ENCODE results near the gene DLK2. TPM values are rescaled to one million over a fixed set of nuclear protein-coding genes. Genes with fewer than 3 reads are reported as not detected.
A peak's percentile ranks its signal among the peaks of the same experiment; 100 is the strongest.
"Not testable (repeated sequence)": the region's sequence is repeated elsewhere in the genome, so short reads cannot be mapped to it uniquely, and the experiment has no call there.

DLK2 gene
- total RNA-seq, 1 donor from 2014 or later, result 1.2 TPM

DNA sequence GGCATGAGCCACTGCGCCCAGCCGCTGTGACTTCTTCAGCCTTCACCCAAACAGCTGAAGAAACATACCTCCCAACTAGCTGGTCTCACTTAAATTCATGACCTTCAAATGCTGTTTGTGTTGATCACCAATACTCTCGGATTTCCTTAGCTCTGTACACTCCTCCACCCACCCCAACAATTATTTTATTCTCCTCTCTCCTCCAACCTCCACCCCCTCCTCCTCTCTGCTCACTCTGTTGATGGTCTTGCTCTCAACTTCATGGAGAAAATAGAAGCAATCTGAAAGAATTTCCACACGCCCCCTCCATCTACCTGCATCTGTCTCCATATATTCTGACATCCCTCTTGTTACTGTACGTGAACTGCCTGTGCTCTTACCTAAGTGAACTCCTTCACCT lies 6.6 kb upstream of the DLK2 start:
- intact Hi-C loops (cut with micrococcal nuclease), result loop anchor here (5.0 kb wide), 1 partner anchor 35 kb away; no protein-coding TSS in a partner anchor
- no peak for ATAC-seq
- DNase-seq, result no peak

DNA sequence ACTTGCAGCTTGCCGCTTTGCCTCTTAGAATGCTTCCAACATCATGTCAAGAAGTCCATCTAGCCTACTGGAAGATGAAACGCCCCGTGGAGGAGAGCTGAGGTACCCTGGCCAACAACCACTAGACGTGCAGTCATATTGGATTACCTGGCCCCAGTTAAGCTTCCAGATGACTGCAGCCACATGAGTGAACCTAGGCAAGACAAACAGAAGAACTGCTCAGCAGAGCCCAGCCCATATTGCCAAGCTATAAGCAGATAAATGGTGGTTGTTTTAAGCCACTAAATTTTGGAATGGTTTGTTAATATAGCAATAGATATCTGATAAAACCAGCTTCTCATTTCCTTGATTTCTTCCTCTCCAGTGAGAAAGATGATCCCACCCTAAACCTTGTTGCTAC lies 4.7 kb upstream of the DLK2 start:
- intact Hi-C loops (cut with micrococcal nuclease), result loop anchor here (5.0 kb wide), 1 partner anchor 37 kb away; no protein-coding TSS in a partner anchor
- DNase-seq (no peak), ATAC-seq (no peak)

DNA sequence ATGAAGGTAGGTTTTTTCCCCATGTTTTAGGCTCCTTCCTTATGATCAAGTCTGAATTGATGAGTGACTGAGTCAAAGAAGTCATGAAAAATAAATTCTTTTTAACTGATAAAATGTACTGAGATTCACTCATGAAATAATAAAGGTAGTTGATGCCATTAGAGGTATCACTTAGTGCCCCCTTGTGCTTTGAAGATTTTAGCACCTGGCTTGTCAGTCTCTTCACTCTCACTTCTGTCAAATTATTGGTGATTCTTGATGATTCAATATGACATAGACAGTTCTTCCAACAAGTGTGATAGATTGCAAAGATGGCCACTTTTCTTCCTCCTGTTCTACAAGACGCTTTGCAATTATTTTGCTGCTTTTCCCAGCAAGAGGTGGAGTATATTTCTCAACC lies 4.2 kb upstream of the DLK2 start:
- intact Hi-C loops (cut with micrococcal nuclease), result no loop called here
- ATAC-seq (no peak), DNase-seq (no peak)

DNA sequence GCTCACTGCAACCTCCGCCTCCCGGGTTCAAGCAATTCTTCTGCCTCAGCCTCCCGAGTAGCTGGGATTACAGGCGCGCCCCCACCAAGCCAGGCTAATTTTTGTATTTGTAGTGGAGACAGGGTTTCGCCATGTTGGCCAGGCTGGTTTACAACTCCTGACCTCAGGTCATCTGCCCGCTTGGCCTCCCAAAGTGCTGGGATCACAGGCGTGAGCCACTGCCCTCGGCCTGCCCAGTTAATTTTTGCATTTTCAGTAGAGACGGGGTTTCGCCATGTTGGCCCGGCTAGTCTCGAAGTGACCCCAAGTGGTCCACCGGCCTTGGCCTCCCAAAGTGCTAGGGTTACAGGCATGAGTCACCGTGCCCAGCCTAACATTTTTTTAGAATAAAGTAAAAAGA lies 2.8 kb upstream of the DLK2 start:
- DNase-seq; intact Hi-C loops (cut with micrococcal nuclease); ATAC-seq: not testable (repeated sequence)

DNA sequence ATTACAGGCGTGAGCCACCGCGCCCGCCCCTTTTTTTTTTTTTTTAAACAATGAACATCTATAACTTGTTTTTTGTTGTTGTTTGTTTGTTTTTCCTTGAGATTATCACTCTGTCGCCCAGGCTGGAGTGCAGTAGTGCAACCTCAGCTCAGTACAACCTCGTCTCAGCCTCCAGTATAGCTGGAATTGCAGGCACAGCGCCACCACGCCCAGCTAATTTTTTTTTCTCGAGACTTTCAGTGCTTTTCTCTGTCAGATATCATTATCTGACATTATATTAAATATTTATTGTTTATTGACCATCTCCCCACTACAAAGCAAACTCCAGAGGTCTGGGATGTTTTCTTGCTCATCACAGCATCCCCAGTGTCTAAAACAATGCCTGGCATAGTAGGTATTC lies 2.3 kb upstream of the DLK2 start:
- intact Hi-C loops (cut with micrococcal nuclease), result no loop called here
- DNase-seq (no peak), ATAC-seq (no peak)

DNA sequence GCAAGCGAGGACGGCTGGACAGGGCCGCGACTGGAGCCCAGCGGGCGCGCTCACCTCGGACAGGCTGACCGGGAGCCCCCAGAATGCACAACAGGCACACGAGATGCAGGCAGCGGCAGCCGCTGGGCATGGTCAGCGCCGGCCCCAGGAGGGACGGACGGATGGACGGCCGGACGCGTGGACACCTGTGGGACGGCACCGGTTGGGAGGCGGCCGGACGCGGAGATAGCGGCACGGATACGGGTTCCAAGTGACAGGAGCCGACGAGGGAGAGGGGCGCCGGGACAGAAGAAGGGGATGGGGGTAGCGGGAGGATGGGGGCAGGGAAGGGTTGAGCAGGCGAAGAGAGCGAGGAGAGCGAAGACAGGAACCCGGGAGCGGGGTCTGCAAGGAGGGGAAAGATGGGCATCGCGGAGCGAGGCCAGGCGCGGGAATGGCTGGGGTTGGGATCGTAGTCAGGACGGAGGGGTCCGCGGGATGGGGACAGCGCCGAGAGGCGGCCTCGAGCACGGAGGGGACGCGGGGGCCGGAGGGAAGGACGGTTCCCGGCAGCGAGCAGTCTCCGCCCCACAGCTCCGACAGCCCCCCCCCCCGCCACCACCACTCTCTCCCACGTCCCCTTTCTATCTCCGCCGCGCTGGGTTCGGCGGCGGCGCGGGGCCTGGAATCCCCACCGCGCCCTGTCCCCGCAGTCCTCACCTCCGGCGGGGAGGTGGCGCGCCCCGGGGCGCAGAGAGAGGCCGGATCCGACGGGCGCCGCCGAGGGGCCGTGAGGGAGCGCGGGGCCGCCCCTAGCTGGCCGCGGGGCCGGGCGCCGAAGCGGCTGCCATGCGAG lies 435 bp downstream of the DLK2 start:
- intact Hi-C loops (cut with micrococcal nuclease), result loop anchor here (2.0 kb wide), 1 partner anchor 52 kb away; no protein-coding TSS in a partner anchor
- peak; percentile 91 for ATAC-seq
- peak; percentile 94 for DNase-seq

DNA sequence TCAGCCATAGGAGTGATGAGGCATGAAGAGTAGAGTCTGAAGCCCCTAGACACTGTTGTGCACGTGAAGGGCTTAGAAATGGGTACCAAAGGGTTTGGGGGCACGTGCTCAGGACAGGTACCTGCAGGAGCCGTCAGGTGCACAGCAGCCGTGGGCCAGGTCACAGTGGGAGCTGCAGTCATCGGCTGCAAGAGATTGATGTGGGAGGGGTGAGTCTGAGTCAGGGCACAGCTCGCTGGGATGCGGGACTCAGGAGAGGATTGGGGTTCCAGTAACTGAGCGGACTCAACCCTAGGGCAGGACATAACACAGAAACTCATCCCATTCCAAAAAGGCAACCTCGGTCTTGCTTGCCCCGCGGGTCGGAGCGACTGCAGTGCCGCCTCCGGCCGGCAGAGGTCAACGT lies 1.1 kb downstream of the DLK2 start:
- DNase-seq (no peak), ATAC-seq (peak; percentile 3)
- intact Hi-C loops (cut with micrococcal nuclease), result loop anchor here (2.0 kb wide), 1 partner anchor 53 kb away; no protein-coding TSS in a partner anchor

DNA sequence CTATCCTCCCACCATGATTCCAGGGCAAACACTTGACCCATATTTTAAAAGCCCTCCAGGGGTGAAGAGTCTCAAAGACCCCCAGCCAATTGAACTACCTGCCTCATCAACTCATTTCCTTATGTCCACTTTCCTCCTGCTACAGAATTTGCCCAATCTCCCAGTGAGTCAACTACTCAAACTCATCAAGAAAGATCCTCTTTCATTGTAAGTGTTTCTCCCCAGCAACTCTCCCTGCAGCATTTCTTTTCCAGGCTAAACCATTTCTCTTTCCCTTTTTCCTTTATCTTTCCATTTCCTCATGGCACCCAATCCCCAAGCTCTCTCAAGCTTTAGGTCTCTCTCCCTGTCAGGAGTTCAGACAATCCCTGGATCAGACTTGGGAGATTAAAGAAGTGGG lies 1.5 kb downstream of the DLK2 start:
- DNase-seq (no peak), ATAC-seq (no peak)
- intact Hi-C loops (cut with micrococcal nuclease), result loop anchor here (2.0 kb wide), 1 partner anchor 53 kb away; no protein-coding TSS in a partner anchor

DNA sequence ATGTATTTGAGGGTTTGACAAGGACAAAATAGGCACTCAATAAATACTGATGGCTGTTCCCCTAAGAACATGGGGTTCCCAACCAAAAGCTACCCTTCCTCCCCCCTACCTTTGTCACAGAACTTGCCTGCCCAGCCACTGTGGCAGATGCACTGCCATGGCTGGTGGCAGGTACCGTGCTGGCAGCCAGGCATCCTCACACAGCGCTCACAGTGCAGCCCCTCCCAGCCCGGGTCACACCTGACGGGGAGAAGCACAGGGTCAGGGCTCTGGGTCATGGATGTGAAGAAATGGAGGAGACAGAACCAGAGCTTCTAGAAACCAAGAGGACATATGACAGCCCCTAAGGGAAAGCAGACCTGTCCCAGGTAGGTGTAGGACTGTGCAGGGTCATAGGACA lies 2.5 kb downstream of the DLK2 start:
- DNase-seq (no peak), ATAC-seq (no peak)
- intact Hi-C loops (cut with micrococcal nuclease), result no loop called here

DNA sequence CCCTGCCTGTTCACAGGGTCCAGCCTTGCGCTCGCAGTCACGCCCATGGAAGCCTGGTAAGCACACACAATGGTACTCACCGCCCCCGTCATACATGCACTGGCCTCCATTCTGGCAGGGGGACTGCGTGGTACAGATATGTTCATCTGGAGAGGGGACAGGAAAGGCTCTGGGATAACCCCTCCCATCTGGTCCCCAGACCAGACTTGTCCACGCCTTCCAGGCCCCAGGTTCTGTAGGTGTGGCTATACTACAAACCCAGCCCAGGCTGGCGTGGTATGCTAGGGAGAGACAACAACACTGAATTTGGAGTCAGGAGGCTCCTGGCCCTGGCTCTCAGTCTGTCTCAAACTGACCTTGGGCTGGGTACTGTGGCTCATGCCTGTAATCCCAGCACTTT lies 3.4 kb downstream of the DLK2 start:
- DNase-seq, result no peak

DNA sequence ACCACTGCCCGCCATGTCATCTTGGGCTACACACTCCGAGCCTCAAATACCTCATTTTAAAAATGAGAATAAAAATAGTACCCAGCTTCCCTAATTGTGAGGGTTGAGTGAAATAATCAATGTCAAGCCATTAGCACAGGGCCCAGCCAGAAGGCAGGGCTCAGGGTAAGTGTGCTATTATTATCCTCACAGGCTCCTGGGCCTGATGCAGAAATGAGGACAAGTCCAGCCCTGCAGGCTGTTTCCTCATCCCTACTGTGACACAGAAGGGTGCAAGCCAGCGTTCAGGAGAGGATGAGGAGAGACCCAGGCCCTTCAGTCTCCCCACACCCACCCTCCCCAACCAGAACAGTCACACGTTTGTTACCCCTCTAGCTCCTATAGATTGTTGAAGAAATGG lies 4.0 kb downstream of the DLK2 start:
- intact Hi-C loops (cut with micrococcal nuclease), result no loop called here
- DNase-seq (no peak), ATAC-seq (peak; percentile 40)

More for the DNA sequence above, 3.4 kb downstream of the DLK2 start:
- intact Hi-C loops (cut with micrococcal nuclease), result no loop called here
- ATAC-seq, result no peak

DNA sequence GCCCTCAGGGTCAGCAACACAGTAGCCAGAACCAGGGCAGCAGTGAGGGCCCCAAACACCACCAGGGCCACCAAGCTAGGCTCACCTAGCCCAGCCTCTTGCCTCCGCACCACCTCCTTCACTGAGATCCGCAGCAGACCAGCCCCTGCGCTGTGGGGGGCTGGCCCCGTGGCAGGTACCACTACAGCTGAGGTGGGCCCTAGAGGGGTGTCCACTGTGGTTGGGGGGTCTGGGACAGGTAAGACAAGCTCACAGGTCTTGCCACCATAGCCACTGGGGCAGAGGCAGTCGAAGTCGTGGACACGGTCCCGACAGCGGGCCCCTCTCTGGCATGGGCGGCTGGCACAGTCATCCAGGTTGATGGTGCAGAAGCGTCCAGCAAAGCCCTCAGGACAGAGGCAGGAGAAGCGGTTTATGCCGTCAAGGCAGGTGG lies 4.6 kb downstream of the DLK2 start:
- intact Hi-C loops (cut with micrococcal nuclease), result no loop called here
- DNase-seq, result no peak
- no peak for ATAC-seq

DNA sequence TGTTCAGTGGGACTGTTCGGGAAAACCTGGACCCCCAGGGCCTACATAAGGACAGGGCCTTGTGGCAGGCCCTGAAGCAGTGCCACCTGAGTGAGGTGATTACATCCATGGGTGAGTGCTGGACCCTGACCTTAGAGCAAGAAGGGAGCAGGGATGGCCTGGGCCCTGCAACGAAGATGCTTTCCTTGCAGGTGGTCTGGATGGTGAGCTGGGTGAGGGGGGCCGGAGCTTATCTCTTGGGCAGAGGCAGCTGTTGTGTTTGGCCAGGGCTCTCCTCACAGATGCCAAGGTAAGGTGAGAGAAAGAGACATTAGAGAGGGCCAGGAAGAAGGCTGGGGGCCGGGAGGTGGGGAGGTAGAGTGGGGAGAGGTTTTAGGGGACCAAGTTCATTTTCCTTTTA lies 6.4 kb downstream of the DLK2 start:
- intact Hi-C loops (cut with micrococcal nuclease), result no loop called here
- DNase-seq (no peak), ATAC-seq (no peak)

DNA sequence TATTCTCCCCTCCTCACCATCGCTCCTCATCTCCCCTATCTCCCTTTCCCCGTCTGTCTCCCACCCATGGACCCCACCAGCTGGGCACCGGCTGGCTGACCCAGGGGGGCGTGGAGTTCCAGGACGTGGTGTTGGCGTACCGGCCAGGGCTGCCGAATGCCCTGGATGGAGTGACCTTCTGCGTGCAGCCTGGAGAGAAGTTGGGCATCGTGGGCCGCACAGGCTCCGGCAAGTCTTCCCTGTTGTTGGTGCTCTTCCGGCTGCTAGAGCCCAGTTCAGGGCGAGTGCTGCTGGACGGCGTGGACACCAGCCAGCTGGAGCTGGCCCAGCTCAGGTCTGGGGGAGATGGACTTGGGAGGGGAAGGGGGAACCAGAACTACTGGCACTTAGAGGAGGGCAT lies 7.7 kb downstream of the DLK2 start:
- ATAC-seq (no peak), DNase-seq (no peak)
- intact Hi-C loops (cut with micrococcal nuclease), result no loop called here

DNA sequence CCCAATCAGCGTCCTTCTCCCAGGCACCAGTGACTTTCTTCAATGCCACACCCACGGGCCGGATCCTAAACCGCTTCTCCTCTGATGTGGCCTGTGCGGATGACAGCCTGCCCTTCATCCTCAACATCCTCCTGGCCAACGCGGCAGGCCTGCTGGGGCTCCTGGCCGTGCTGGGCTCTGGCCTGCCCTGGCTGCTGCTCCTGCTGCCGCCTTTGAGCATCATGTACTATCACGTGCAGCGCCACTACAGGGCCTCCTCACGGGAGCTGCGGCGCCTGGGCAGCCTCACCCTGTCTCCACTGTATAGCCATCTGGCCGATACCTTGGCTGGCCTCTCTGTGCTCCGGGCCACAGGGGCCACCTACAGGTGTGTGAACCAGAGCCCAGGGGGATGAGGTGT lies 9.8 kb downstream of the DLK2 start:
- DNase-seq (no peak), ATAC-seq (no peak)
- intact Hi-C loops (cut with micrococcal nuclease), result no loop called here

DNA sequence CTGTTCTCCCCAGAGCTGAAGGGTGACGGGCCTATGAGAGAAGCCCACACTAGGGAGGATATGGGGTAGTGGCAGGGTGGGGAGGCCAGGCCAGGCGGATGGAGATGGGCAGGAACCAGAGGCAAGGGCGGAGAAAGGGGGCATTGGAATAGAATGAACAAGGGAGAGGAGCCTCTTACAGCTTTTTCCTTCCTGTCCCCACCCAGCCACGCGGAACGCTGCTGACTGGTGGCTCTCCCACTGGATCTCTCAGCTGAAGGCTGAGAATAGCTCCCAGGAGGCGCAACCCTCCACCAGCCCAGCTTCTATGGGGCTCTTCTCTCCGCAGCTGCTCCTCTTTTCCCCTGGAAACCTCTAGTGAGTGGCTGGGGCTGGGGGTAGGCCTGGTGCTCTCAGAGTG lies 10.8 kb downstream of the DLK2 start:
- intact Hi-C loops (cut with micrococcal nuclease), result no loop called here
- ATAC-seq, result no peak

DNA sequence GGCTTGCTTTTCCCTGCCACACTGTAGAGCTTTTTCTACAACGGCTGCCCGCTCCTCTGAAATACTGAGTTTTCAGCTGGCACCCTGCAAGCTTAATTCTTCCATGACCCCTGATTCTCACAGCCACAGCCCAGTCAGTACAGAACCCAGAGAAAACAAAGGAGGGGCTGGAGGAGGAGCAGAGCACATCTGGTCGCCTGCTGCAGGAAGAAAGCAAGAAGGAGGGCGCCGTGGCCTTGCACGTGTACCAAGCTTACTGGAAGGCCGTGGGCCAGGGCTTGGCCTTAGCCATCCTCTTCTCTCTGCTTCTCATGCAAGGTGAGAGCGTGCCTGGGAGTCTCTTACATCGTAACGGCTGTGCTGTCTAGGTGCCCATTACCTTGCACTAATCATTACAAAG lies 11.3 kb downstream of the DLK2 start:
- DNase-seq (no peak), ATAC-seq (no peak)
- intact Hi-C loops (cut with micrococcal nuclease), result no loop called here

More for the DNA sequence above, 10.8 kb downstream of the DLK2 start:
- DNase-seq, result no peak

DNA sequence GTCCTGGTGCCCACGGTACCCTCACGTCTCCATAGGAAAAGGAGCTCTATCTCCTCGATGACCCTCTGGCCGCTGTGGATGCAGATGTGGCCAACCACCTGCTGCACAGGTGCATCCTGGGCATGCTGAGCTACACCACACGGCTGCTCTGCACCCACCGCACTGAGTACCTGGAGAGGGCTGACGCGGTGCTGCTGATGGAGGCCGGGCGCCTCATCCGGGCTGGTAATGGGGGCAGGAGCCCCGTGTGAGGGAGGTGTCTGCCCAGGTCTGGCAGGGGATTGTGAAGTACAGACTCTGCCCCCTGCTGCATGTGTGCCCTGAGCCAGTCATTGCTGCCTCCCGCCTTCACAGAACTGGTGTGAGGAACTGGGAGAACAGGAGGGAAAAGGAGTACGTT lies 12.4 kb downstream of the DLK2 start:
- ATAC-seq (no peak), DNase-seq (no peak)
- intact Hi-C loops (cut with micrococcal nuclease), result no loop called here

DNA sequence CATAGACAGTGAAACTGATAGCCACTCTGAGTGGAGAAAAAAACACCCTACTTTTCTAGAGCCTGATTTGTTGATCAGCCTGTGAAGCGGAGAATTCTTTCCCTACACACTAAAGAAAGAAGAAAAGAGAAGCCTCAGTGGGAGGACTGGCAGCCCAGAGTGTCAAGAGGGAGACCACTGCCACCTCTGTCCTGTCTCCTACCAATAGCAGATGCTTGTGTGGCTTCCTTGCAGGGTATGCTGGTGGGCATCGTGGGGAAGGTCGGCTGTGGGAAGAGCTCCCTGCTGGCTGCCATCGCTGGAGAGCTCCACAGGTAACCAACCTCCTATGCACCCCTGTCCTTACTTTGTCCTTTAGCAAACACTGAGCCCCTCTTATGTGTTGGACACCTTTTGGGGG lies 17.6 kb downstream of the DLK2 start:
- no peak for ATAC-seq
- no peak for DNase-seq
- intact Hi-C loops (cut with micrococcal nuclease), result no loop called here

DNA sequence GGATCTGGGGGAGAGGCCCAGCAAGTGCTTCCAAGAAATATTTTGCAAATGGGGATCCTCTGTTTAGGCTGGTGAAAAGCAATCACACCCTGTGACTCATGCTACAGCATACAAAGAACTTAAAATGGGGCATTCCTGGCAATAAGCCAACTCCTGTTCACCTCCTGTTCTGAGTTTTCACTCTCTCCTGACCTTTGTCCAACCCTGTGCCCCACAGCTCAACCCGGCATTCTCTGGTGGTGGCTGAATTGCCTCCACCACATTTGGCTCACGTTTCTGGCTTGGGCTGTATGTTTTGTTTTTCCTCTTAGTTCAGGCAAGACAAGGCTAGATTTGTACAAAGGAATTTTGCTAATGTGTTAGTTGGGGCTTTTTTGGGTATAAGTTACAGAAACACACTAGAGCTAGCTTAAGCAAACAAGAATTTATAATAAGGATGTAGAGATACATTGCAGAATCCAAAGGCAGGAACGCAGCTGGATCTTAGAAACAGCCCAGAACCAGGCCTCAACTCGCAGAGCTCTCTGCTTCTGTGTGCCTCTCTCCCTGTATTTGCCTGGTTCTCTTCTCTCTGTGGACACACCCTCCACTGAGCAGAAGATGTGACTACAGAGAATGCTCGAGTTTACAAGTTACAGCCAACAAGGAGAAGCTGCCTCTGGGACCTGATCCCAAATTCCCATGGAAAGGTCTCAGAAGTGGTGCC lies 18.6 kb downstream of the DLK2 start:
- DNase-seq (no peak), ATAC-seq (peak; percentile 43)
- intact Hi-C loops (cut with micrococcal nuclease), result no loop called here

Measured in left ventricle myocardium superior (tissue), 1 donor.